Stimulated activated CD4-positive, alpha-beta T cell treated with anti-CD3 and anti-CD28 coated beads, Interleukin-2, amount 100 ng/mL, for 24 hours (primary cell): ENCODE results near the gene NUP35.

Experiments
- DNase-seq, 2 donors: peaks; one replicate each; pipeline ENCODE4 v3.0.0-alpha.2; 2020

Gene NUP35

DNA sequence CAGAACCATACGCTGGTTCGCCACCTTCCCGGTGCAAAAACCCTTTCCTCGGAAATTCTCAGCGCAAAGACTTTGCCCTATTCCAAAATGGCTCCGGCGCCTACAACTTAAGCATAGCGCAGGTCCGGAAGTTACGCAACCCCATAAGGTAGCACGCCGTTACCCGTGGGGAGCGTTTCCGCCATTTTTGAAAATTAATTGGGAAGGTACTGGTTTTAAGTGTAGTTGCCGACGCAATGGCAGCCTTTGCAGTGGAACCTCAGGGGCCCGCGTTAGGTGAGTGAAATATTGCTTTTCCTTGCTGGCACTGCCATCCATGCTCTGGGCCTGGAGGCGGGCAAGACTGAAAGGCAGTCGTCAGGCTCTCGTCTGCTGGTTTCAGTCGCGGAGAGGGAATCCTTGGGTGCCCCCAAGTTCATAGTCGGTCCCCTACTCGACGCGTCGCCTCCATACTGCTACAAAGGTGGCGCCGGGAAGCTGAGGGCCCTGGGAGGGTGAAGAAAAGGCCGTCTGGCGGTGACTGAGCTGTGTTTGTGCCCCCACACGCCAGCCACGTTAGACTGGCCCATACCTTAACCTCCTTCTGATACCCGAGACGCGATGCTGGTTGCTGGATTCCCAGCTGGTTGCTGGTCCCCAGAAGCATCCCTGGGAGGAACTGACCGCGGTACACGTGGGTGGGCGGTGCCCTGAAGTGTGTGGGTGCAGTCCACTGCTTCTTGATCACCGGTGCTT, at the start of gene NUP35:
TSS of gene NUP35 (plus strand) at position 222 of the 735 bp plus-strand sequence. CDS start at position 237, 15 bp downstream.
- DNase-seq: peak; percentile 84 to 88

DNA sequence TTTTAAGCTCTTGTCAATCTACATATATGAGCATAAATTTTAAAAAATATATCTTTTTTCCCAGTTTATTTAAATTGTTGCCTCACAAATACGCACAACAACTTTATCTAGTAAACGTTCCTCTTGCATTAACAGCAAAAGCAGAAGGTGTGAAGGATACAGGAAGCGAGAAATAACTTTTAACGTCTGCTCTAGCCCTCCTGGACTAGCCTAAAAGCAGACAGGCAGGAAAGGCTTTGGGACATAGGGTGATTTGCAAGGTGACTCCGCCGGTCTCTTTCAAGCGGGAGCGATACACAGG, 46.1 kb upstream of the NUP35 start:
- DNase-seq: peak in 1 of 2 donors; percentile 25

DNA sequence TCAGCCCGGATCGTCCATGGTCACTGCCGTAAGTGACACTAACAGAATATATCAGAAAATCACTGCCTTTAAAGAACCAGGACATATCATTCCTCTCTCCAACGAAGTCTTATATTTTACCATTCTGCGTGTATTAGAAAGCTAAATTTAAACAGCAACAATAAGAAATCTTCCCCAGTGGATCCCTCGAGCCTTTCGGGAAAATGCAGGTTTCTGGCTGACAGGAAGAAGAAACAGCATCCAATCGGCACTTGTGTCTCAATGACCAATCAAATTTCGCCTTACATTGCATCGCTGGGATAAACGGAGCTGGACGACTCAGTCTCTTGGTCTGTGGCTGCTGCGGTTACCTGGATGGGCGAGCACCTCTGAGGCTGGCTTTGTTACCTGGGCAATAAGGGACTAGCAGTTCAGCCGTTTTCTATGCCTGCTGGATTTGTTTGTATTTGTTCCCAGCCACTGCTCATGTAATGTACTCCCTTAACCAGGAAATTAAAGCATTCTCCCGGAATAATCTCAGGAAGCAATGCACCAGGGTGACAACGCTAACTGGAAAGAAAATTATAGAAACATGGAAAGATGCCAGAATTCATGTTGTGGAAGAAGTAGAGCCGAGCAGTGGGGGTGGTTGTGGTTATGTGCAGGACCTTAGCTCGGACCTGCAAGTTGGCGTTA, 45.6 kb upstream of the NUP35 start, which contains the start of gene DUSP19:
TSS of gene DUSP19 (plus strand) at position 284 of the 675 bp plus-strand sequence. CDS start at position 471, 187 bp downstream.
- DNase-seq: peak; percentile 85 to 87

DNA sequence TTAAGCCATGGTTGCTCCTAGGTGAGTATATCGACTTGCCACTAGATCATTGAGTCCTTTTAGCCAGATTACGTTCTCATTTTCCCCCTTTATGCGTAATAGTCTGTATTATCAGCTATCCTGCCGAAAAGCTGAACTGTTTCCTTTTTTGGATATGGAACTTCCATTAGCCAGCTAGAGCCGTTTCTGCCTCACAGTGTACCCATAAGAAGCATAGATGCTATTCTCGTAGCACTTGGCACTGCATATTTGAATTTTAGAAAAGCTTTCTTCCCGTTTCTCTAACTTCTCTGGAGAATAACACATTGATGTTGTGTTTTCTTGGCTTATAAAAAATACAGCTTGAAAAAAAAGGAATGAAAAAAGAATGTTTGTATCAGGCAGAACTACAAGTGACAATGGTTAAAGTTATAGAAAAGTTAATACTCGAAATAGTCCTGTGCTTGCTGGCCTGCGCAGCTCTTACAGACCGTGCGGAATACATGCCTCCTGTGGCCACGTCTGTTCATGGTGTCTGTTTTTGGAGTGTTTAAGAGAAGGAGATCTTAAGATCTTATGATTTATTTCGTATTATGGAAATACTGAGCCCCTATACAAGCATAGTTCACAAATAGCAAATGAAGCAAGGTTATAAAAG, 45.0 kb upstream of the NUP35 start:
- DNase-seq: no peak

DNA sequence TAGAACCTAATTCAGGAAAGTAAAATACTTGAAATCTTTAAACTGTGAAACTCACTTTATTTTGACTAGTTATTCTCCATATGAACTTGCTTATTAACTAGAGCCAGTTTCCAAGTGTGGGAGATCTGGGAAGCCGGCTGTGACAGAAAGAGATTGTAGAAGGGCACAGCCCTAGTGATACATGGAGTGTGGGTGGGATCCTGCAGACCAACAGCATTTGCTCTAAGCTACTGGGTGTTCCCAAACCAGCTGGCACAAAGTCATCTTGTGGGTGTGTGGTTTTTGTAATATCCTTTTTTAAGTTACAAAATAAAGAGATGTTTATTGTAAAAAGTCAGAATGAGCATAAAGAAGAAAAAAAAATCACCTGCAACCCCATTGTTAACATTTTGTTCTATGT, 42.3 kb upstream of the NUP35 start:
- no peak for DNase-seq

DNA sequence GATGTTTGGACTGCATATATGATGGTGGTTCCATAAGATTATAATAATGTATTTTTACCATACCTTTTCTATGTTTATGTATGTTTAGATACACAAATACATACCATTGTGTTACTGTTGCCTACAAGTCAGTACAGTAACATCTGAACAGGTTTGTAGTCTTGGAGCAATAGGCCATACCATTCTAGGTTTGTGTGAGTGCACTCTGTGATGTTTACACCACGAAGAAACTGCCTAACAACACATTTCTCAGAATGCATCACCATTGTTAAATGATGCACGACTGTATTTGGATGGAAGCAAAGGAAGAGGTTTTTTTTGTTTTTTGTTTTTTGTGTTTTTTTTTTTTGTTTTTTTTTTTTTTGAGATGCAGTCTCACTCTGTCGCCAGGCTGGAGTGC, 36.2 kb upstream of the NUP35 start:
- DNase-seq: no peak

DNA sequence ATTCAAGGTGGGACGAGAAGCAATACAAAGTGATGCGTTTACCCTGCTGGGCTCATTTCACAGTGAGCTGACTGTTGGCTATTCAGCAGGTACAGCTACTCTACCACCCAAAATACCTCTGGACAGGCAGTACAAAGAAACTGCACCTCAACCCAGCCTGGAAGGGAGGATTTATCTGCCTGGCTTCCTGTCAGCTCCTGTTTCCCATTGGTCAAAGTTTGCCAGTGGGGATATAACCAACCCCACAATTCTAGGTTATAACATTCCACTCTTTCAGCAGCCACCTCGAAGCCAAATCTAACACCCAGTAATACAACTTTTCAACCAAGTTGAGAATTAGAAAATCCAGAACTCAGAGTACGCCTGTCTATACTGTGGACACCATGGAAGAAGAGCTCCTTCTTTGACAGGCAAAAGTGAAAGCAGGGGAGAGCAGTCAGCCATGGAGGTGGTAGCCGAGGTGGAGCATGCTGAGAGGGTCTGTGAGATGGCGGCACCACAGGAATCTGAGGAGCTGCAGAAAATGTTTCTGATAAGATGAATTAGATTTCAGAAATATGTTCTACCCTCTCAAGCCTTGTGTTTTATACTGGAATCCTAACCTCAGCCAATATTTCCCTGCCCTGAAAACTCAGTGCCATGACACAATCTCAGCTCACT, 34.9 kb upstream of the NUP35 start:
- DNase-seq: no peak

- DNase-seq: no peak
Measured at GRCh38 chr2:183091318-183091953, 32.8 kb upstream of the NUP35 start.

GRCh38 chr2:183091954-183092345, 32.3 kb upstream of the NUP35 start:
- DNase-seq: no peak

GRCh38 chr2:183093857-183094657, 30.2 kb upstream of the NUP35 start:
- DNase-seq: no peak

- DNase-seq: no peak
Measured at GRCh38 chr2:183105402-183106134, 18.7 kb upstream of the NUP35 start.

DNA sequence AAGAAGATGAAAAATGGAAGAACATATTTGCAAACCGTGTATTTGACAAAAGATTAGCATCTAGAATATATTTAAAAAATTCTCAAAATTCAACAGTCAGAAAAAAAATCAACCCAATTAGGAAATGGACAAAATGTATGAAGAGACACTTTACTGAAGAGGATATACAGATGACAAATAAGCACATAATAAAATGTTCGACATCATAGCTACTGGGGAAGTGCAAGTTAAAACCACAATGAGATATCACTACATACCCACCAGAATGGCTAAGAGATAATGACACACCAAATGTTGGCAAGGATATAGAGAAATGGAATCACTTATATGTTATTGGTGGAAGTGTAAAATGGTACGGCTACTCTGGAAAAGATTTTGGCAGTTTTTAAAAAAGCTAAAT, 11.7 kb upstream of the NUP35 start:
- no peak for DNase-seq

DNA sequence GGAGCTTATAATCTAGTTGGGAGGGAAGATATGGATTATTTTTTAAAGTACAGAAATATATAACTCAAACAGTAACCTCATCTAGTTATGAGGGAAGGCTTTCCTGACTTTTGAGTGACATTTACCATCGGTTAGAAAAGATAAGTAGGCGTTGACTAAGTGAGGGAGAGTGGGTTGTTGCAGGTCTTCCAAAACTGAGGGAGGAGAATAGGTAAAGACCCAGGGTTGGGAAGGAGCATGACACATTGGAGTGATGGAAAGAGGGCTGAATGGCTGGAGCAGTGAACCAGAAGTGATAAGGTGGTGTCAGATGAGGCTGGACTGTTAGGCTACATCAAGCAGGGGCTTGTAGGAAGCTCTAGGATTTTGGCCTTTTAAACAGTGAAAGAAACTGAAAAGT, 10.6 kb upstream of the NUP35 start:
- DNase-seq: no peak

DNA sequence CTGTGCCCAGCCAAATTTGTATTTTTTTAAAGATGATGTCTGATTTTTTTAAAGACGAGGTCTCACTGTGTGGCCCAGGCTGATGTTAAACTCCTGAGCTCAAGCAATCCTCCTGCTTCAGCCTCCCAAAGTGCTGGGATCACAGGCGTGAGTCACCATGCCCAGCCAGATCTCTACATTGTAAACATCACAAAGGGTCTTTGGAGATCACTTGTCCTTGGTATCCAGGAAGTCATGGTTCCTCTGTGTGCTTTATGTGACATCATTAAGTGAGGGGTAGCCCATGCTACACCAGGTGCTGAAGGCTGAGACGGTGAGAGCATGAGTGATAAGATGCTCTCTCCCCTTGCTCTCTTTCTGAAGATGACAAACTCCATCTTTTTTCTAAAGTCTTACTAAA, 7.0 kb upstream of the NUP35 start:
- DNase-seq: no peak

DNA sequence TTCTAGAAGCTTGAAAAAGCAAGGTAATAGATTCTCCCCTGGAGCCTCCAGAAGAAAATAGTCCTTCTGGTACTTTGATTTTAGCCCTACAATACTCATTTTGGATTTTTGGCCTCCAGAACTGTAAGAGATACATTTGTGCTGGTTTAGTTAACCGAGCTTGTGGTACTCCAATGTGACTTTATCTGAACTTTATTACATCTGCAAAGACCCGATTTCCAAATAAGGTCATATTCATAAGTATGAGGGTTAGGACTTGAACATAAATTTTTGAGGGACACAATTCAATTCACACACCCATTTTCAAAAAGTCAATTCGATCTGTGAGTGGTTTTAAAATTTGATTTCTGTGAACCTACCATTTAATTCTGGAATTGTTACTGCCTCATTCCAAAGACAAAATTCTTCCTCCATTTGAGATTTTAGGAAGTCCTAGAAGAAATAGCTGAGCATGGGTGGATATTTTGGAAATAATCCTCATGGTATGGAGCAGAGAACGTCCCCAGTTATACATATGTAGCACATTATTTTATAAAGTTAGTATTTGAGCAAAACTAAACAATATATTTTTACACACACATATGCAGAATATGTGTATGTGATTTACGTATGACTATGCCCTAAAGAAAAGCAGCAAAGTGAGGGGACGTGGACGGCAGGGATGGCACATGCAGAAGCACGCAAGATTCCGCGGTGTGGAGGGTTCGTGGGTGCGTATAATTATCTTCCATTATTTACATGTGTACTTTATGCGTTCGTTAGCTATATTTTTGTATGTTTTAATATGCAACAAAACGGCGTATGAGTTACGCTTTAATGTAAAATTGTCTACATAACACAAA, 905 bp upstream of the NUP35 start:
- no peak for DNase-seq

GRCh38 chr2:183123959-183124221, 353 bp upstream of the NUP35 start:
- DNase-seq: no peak

- DNase-seq: no peak
Measured at GRCh38 chr2:183124957-183125255, 663 bp downstream of the NUP35 start.

- DNase-seq: no peak
Measured at GRCh38 chr2:183125659-183126341, 1.6 kb downstream of the NUP35 start.

GRCh38 chr2:183126635-183127034, 2.4 kb downstream of the NUP35 start:
- DNase-seq: no peak

DNA sequence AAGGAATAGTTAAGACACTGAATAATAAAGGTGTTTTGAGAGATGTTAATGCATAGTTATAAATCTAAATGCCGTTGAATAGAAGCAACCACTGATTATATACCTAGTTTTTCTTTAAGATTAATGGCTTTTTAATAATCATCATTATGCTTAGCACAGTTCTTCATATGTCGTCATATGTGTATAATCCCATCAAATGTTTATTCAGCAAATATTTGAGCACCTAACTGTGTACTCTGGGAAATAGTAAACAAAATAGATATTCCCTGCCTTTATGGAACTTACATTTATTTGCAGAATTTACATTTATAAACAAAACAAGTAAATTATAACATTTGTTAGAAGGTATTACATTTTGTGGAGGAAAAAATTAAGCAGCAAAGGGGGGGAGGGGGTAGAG, 9.8 kb downstream of the NUP35 start:
- no peak for DNase-seq
